HG03196 (cell line): ENCODE results near the gene RPL13.

ENCODE experiments used
- ATAC-seq: cut with Tn5 transposase; IDR thresholded peaks from one replicate; pipeline ENCODE4 v1.9.1; 2021; ENCODE audit not compliant: unreplicated experiment

Gene RPL13

DNA sequence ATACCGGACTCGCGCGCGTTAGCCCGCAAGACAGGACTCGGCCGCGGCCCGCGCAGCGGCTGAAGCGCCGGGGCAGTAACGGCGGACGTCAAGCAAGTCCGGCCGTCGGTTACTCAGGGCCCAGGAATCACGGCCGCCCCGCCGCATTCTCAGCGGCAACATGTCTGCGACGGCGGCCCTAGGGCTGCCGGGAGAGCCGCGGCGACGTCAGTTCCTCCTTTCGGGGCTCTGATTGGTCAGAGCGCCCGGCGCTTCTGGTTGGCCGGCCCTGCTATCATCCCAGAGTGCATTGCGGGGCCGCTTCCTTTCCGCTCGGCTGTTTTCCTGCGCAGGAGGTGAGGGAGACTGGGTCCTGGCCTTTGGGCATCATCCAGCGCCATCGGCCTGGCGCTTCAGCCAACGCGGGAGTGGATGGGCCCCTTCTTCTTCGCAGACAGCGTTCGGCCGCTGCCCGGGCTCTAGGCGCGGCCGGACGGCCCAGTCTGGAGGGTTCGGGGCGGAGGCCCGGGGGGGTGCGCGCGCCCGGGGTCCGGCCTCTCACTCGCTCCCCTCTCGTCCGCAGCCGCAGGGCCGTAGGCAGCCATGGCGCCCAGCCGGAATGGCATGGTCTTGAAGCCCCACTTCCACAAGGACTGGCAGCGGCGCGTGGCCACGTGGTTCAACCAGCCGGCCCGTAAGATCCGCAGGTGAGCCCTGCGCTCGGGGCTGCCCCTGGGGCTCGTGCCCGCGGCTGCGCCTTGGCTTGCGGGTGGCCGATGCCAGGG is at the start of gene RPL13:
RPL13 (plus strand) TSS at position 305 of the 764 bp plus-strand sequence; CDS start at position 583, 278 bp downstream.
- peak; percentile 79 for ATAC-seq

DNA sequence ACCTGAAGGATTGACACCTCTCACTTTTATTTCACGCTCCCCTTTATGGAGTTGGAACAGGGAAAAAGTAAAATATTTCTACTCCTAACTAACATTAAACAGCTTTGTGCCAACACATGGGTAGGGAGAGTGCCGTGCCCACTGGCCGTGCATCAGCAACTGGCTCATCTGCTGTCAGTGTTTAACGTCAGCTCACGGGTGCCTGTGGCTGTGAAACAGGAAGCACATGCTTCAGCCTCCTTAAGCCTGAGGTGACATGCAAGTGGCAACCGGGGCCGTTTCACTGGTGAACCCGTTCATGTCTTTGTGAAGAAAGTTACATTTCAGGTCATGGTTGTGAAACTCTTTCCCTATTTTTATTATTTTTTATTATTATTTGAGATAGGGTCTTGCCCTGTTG is 49.1 kb upstream of the RPL13 start:
- no peak for ATAC-seq

DNA sequence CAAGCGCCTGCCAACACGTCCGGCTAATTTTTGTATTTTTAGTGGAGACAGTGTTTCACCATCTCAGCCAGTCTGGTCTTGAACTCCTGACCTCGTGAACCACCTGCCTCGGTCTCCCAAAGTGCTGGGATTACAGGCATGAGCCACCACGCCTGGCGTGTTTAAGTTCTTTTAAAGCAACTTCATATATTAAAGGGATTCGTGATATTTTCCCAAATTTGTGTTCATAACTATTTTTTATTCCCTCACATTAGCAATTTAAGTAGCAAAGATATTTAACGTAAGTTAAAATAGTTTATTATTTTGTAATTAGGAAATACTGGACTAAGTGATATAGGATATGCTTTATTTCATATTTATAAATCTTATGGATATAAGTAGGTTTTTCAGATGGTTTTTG is 48.0 kb upstream of the RPL13 start:
- no peak for ATAC-seq

- no peak for ATAC-seq
Measured at GRCh38 chr16:89517128-89517527, 43.4 kb upstream of the RPL13 start.

DNA sequence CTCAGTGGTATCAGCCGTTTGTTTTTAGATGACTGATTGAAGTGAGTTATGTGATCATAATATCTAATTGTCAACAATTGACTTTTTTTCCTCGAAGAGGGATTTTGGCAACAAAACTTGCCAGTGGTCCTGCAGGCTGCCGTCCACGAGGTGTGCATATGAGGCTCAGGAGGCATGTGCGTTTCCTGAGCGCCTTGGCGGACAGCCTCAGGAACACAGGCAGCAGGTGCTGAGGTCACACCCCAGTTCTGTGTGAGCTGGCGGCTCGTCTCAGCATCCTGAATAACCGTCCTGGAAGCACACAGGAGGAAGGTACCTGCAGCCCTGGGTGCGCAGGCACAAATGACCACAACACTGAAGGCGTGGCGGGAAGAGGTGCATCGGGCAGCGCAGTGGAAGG is 40.6 kb upstream of the RPL13 start:
- ATAC-seq: no peak

GRCh38 chr16:89522287-89522686 is 38.2 kb upstream of the RPL13 start:
- no peak for ATAC-seq

DNA sequence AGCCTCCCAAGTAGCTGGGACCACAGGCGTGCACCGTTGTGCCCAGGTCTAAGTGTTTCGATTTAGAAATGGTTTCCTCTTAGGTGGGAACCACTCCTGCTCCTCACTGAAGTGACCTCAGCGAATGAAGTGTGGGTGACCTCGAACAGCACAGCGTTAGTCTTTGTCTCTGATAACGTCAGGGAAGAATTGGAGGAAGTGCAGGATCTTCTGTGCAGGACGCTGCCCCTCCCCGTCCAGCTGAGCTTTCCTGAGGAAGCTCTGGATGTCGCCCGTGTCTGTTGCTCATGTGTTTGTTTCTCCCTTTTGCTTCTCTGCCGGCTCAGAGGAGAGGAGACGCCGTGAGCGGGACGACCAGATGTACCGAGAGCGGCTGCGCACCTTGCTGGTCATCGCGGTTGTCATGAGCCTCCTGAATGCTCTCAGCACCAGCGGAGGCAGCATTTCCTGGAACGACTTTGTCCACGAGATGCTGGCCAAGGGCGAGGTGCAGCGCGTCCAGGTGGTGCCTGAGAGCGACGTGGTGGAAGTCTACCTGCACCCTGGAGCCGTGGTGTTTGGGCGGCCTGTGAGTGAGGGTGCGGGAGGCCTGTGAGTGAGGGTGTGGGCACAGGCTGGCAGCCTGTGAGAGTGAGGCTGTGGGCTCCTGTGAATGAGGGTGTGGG is 36.7 kb upstream of the RPL13 start:
- ATAC-seq: no peak

DNA sequence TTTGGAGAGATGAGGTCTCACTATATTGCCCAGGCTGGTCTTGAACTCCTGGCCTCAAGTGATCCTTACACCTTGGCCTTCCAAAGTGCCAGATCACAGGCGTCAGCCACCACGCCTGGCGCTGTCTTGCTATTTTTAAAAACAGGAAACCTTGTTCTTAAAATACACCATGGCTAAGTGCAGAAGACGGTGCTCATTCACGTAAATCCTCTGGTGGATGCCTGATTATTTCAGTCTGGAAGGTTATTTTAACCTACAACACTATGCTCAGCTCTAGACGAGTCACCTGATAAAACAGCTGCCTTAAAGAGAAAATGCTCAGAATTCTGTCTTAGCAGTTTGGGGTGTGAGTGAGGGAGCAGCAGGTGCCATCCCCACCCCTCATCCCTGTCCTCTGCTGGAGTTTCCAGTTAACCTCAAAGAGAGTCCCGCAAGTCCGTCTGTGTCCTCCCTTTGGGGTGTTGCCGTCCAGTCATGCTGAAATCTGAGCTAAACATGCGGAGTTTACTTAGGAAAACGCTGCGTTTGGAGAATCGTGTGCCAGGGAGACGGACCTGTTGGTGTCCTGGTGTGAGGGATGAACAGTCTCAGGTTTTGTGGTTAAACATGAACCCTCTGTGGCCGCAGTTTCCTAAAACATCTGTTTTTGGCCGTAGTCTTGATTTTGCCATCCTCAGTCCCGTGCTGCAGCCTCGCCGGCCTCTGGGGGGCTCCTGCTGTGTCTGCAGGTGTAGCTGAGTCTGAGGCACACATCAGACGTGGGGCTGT is 35.2 kb upstream of the RPL13 start:
- no peak for ATAC-seq

DNA sequence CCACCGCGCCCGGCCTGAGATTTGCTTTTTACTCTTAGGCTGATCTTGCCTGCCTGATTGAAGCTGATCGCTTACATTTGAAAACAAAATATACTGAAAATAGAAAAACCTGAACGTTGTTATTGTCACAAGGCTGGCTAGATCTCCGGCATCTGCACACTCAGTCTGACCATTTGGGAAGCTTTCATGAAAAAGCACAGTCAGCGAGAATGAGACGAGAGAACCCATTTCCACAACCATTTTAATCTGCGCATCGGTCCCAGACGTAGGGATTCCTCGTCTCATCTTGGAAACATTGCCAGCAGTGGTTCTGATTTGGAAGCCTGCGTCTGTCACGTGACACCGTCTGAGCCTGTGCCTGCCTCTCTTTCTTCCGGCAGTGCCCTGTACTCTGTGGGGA is 31.4 kb upstream of the RPL13 start:
- no peak for ATAC-seq

- no peak for ATAC-seq
Measured at GRCh38 chr16:89530401-89531381, 29.8 kb upstream of the RPL13 start.

- ATAC-seq: no peak
Measured at GRCh38 chr16:89531821-89532526, 28.5 kb upstream of the RPL13 start.

DNA sequence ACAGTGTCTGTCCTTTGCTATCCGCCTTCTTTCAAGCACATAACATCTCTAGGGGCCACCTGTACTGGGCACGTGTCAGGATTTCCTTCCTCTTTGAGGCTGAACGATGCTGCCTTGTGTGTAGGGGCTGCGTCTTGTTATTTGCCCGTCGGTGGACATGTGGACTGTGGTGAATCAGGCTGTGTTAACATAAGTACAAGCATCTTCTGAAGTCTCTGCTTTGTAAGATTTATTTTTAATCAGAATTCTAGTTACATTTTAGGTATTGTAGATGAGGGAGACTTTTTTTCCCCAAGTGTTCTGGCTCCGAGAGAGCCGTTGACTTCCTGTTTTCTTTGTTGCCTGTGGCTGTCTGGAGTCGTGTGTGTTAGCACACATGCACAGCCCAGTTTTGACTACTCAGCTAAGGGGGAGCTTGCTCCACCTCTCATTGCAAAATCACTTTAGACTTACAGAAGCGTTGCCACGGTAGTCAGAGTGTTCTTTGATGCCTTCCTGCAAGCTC is 26.2 kb upstream of the RPL13 start:
- no peak for ATAC-seq

GRCh38 chr16:89536371-89536770 is 24.1 kb upstream of the RPL13 start:
- no peak for ATAC-seq

DNA sequence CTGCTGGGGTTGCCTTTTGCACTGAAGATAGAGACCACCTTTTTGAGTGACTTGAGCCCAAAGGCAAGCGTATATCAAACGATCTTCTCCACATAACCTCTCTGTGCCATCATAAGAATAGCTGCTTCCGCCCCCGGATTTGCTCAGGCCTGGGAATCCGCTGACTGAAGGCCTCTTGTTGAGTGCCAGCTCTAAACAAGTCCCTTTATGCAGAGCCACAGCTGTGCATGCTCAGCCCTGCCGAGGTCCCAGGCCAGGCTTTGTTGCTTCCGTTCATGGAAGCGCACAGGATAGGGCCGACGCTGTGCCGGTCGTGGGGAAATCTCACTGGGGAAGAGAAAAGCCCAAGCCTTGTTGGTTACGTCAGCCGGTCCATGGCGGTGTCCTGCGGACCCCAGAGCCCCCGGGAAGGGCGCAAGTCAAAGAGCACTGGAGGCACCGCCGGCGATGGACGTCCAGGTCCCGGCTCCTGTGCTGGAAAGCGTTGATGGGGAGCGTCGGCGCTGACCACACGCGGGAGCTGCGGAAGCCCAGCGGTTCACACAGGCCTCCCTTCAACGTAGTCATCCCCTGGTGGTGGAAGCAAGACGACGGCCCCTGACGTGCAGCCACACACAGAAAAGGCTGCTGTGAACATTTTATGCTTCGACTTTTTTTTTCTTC is 23.5 kb upstream of the RPL13 start:
- ATAC-seq: no peak

DNA sequence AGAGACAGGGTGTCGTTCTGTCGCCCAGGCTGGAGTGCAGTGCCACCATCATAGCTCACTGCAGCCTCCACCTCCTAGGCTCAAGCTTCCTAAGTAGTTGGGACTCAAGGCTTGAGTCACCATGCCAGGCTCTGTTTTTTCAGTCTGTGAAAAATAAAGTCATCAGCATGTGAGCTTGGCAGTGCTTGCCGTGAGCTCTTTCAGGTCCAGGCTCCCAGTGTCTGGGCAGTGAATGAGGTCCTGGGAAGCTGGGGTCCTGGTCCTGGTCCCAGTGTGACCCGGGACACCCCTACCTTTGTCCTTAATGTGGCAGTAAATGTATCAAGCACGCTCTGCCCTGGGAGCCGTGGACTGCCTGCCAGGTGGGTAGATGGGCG is 22.9 kb upstream of the RPL13 start:
- no peak for ATAC-seq

DNA sequence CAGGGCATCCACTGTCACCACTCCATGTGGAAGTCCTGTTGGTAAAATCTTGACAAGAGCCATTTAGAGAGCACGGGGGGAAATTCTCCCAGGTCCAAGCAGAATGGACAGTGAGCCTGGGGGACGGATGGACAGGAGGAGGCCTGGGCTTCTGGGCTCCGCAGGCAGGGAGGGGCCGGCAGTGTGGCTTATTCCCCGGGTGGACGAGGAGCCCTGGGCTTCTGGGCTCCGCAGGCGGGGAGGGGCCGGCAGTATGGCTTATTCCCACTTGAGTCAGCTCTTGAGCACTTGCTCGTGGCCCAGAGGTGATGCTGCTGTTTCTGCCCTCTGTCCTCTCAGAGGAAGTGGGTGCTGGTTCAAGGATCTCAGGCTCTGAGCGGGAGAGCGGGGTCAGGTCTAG is 22.2 kb upstream of the RPL13 start:
- ATAC-seq: no peak

DNA sequence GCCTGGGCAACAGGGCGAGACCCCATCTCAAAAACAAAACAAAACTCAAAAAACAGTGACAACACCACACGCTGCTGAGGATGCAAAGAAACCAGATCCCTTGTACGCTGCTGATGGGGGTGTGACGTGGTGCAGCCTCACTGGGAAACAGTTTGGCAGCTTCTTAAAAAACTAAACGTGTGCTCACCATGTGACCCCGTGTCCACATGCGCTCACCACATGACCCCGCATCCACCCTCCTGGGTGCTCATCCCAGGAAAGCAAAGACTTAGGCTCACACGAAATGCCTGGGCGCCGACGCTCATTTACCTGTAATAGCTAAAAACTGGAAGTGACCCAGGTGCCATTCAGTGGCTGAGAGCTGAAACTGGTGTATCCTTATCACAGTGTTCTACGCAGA is 19.9 kb upstream of the RPL13 start:
- no peak for ATAC-seq

DNA sequence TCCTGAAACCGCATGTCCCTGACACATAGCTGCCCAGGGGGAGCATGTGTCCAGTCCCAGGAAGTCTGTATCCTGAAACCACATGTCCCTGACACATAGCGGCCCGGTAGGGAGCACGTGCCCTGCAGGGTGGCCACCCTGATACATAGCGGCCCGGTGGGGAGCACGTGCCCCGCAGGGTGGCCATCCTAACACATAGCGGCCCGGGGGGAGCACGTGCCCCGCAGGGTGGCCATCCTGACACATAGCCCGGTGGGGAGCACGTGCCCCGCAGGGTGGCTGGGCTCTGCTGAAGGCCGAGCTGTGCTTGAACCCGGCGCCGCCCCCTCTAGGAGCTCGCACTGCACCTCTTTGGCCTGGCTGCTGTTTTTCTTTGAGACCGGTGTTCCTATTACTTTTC is 18.7 kb upstream of the RPL13 start:
- ATAC-seq: no peak

DNA sequence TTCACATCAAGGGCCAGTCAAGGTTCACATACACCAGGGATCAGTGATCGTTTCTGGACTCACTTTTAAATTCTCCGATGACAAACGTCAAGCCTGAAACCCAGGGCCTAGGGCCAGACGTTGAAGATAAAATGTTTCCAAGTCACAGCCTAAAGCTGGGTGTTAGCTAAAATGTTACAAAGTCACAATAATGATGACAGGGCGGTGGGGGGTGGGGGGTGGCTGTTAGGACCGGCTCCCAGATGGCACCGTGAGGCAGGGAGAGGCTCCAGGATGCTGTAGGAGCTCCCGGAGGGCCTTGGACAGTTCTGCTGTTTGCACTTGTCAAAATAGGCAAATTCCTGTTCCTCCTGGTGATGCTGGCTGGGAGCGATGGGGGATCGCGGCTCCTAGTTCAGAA is 16.4 kb upstream of the RPL13 start:
- no peak for ATAC-seq

- no peak for ATAC-seq
Measured at GRCh38 chr16:89544713-89545043, 15.8 kb upstream of the RPL13 start.
